ENCODE data around the gene EHMT2.
"Not testable (repeated sequence)": the region's sequence is repeated elsewhere in the genome, so short reads cannot be mapped to it uniquely, and the experiment has no call there.

Gene EHMT2

DNA sequence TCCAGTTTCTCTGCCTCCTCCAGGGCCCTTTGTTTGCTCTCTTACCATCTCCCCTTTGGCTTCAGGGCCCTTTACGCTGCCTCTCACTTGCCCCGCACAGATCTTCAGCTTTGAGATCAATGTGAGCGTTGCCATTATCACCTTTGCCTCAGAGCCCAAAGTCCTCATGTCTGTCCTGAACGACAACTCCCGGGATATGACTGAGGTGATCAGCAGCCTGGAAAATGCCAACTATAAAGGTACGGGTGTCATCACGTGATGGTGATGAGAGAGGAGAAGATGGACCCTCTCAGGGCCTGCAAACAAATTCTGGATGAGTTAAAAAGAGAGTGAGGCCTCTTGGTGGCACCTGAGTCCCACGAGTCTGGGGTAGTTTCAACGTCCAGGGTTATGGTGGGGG, 38.3 kb upstream of the EHMT2 start:
- H3K14ac ChIP-seq (ENCODE audit: low read length in 2 of 2): no peak overlapping the region
- WGBS: 85% methylated on average over 9 of the region's 9 CpGs
- H3K4ac ChIP-seq (ENCODE audit: low read depth in 1 of 2, low read length in 2 of 2): no peak overlapping the region
- H3K4me3 ChIP-seq (ENCODE audit: insufficient read depth in 1 of 2, low read depth in 1 of 2, low read length in 2 of 2): no peak overlapping the region
- H3K23ac ChIP-seq (ENCODE audit: low read length in 2 of 2): no peak overlapping the region
- H2BK15ac ChIP-seq (ENCODE audit: low read depth, poor library complexity, severe bottlenecking): no peak overlapping the region
- H2BK120ac ChIP-seq (ENCODE audit: low read depth, low read length): no peak overlapping the region
- no peak overlapping the region for H3K27ac ChIP-seq (ENCODE audit: low read length, poor library complexity, severe bottlenecking)
- H3K36me3 ChIP-seq (ENCODE audit: control insufficient read depth in 1 of 2, insufficient read depth in 2 of 2, low read depth in 1 of 2, low read length in 2 of 2): peaks cover 0 to 7% of the 10 kb centered on the region in 2 experiments
- DNase-seq: no peak
- H3K4me1 ChIP-seq (ENCODE audit: control insufficient read depth, insufficient read depth, low read depth, low read length): peaks cover 3% of the 10 kb centered on the region
- H3K27me3 ChIP-seq (ENCODE audit: control insufficient read depth in 1 of 2, insufficient read depth in 1 of 2, low read length in 2 of 2): peaks cover 0 to 19% of the 10 kb centered on the region in 2 experiments
- H3K18ac ChIP-seq (ENCODE audit: low read depth in 1 of 2, low read length in 2 of 2): no peak overlapping the region
- H4K8ac ChIP-seq (ENCODE audit: low read length): no peak overlapping the region
- H3K9ac ChIP-seq (ENCODE audit: low read length): no peak overlapping the region
- H2BK5ac ChIP-seq (ENCODE audit: low read depth, low read length, poor library complexity, severe bottlenecking): no peak overlapping the region
- H2AFZ ChIP-seq (ENCODE audit: low read depth, low read length): no peak overlapping the region
- no peak overlapping the region for H4K91ac ChIP-seq (ENCODE audit: low read length)
- H3K79me1 ChIP-seq (replicated peaks; ENCODE audit: low read length, poor library complexity, severe bottlenecking): no peaks in the 10 kb centered on the region
- no peaks in the 10 kb centered on the region for H3K9me3 ChIP-seq (ENCODE audit: control insufficient read depth, low read length)
- no peak overlapping the region for H3K4me2 ChIP-seq (ENCODE audit: low read length, poor library complexity, severe bottlenecking)
- H2BK12ac ChIP-seq (ENCODE audit: low read length in 2 of 2): no peak overlapping the region
- no peak overlapping the region for H2AK5ac ChIP-seq (ENCODE audit: low read length, severe bottlenecking)

DNA sequence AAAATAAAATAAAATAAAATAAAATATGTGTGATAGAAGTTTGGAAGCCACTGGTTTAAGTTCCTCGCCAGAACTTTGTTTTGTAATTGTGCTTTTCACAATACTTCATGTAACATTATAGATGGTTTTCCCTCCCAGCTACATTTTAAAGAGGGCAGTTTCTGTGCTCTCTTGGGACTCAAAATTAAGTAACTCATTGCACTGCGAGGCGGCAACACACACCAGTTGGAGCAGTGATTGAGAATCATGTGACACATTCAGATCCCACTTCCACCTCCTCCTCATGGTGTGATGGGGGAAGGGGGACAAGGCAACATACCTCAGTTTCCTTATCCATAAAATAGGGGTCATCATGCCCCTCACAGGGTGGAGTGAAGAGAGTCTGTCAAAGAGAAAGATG, 37.5 kb upstream of the EHMT2 start:
- no peak overlapping the region for H2AFZ ChIP-seq (ENCODE audit: low read depth, low read length)
- no peak overlapping the region for H2BK120ac ChIP-seq (ENCODE audit: low read depth, low read length)
- H3K79me1 ChIP-seq (replicated peaks; ENCODE audit: low read length, poor library complexity, severe bottlenecking): no peaks in the 10 kb centered on the region
- no peak overlapping the region for H3K23ac ChIP-seq (ENCODE audit: low read length in 2 of 2)
- no peak overlapping the region for H2BK5ac ChIP-seq (ENCODE audit: low read depth, low read length, poor library complexity, severe bottlenecking)
- no peak overlapping the region for H4K8ac ChIP-seq (ENCODE audit: low read length)
- H3K9ac ChIP-seq (ENCODE audit: low read length): no peak overlapping the region
- no peak overlapping the region for H3K27ac ChIP-seq (ENCODE audit: low read length, poor library complexity, severe bottlenecking)
- no peak overlapping the region for H3K4ac ChIP-seq (ENCODE audit: low read depth in 1 of 2, low read length in 2 of 2)
- H3K18ac ChIP-seq (ENCODE audit: low read depth in 1 of 2, low read length in 2 of 2): no peak overlapping the region
- no peak overlapping the region for H2AK5ac ChIP-seq (ENCODE audit: low read length, severe bottlenecking)
- H3K4me3 ChIP-seq (ENCODE audit: insufficient read depth in 1 of 2, low read depth in 1 of 2, low read length in 2 of 2): no peak overlapping the region
- H2BK15ac ChIP-seq (ENCODE audit: low read depth, poor library complexity, severe bottlenecking): no peak overlapping the region
- H3K9me3 ChIP-seq (ENCODE audit: control insufficient read depth, low read length): no peaks in the 10 kb centered on the region
- no CpG with 5 or more reads among the region's 3 CpGs for WGBS
- H3K14ac ChIP-seq (ENCODE audit: low read length in 2 of 2): no peak overlapping the region
- H3K4me2 ChIP-seq (ENCODE audit: low read length, poor library complexity, severe bottlenecking): no peak overlapping the region
- no peak for DNase-seq
- peaks cover 0 to 7% of the 10 kb centered on the region in 2 experiments for H3K36me3 ChIP-seq (ENCODE audit: control insufficient read depth in 1 of 2, insufficient read depth in 2 of 2, low read depth in 1 of 2, low read length in 2 of 2)
- peaks cover under 1% of the 10 kb centered on the region for H3K4me1 ChIP-seq (ENCODE audit: control insufficient read depth, insufficient read depth, low read depth, low read length)
- no peak overlapping the region for H2BK12ac ChIP-seq (ENCODE audit: low read length in 2 of 2)
- peaks cover 0 to 19% of the 10 kb centered on the region in 2 experiments for H3K27me3 ChIP-seq (ENCODE audit: control insufficient read depth in 1 of 2, insufficient read depth in 1 of 2, low read length in 2 of 2)
- H4K91ac ChIP-seq (ENCODE audit: low read length): no peak overlapping the region

DNA sequence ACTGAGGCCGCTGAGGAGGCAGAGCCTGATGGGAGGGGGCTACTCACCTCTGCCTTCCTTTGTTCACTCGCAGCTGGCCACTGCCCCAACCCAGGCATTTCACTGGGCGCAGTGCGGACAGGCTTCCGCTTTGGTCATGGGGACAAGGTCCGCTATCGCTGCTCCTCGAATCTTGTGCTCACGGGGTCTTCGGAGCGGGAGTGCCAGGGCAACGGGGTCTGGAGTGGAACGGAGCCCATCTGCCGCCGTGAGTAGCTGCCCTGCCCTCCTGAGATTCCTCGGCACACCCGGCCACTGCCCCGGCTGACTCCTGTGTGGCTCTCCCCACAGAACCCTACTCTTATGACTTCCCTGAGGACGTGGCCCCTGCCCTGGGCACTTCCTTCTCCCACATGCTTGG, 36.0 kb upstream of the EHMT2 start:
- H4K91ac ChIP-seq (ENCODE audit: low read length): no peak overlapping the region

DNA sequence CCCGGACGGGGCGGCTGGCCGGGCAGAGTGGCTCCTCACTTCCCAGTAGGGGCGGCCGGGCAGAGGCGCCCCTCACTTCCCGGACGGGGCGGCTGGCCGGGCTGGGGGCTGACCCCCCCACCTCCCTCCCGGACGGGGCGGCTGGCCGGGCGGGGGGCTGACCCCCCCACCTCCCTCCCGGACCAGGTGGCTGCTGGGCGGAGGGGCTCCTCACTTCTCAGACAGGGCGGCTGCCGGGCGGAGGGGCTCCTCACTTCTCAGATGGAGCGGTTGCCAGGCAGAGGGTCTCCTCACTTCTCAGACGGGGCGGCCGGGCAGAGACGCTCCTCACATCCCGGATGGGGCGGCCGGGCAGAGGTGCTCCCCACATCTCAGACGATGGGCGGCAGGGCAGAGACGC, 34.6 kb upstream of the EHMT2 start:
- H2BK5ac ChIP-seq (ENCODE audit: low read depth, low read length, poor library complexity, severe bottlenecking); H3K4me2 ChIP-seq (ENCODE audit: low read length, poor library complexity, severe bottlenecking); H3K27ac ChIP-seq (ENCODE audit: low read length, poor library complexity, severe bottlenecking); H2BK12ac ChIP-seq (ENCODE audit: low read length in 2 of 2); H3K18ac ChIP-seq (ENCODE audit: low read depth in 1 of 2, low read length in 2 of 2); DNase-seq; H3K4me3 ChIP-seq (ENCODE audit: insufficient read depth in 1 of 2, low read depth in 1 of 2, low read length in 2 of 2); H3K4me1 ChIP-seq (ENCODE audit: control insufficient read depth, insufficient read depth, low read depth, low read length); H3K9me3 ChIP-seq (ENCODE audit: control insufficient read depth, low read length); H4K91ac ChIP-seq (ENCODE audit: low read length); H3K36me3 ChIP-seq (ENCODE audit: control insufficient read depth in 1 of 2, insufficient read depth in 2 of 2, low read depth in 1 of 2, low read length in 2 of 2); H2AFZ ChIP-seq (ENCODE audit: low read depth, low read length); H3K23ac ChIP-seq (ENCODE audit: low read length in 2 of 2); H3K4ac ChIP-seq (ENCODE audit: low read depth in 1 of 2, low read length in 2 of 2); H3K79me1 ChIP-seq (replicated peaks; ENCODE audit: low read length, poor library complexity, severe bottlenecking); H2BK120ac ChIP-seq (ENCODE audit: low read depth, low read length); H2AK5ac ChIP-seq (ENCODE audit: low read length, severe bottlenecking); H4K8ac ChIP-seq (ENCODE audit: low read length); H3K14ac ChIP-seq (ENCODE audit: low read length in 2 of 2); H2BK15ac ChIP-seq (ENCODE audit: low read depth, poor library complexity, severe bottlenecking); H3K9ac ChIP-seq (ENCODE audit: low read length): not testable (repeated sequence)
- 96% methylated on average over 8 of the region's 32 CpGs for WGBS
- H3K27me3 ChIP-seq (ENCODE audit: control insufficient read depth in 1 of 2, insufficient read depth in 1 of 2, low read length in 2 of 2): peaks cover 0 to 29% of the 10 kb centered on the region in 2 experiments

More for the DNA sequence above, 36.0 kb upstream of the EHMT2 start:
- no peaks in the 10 kb centered on the region for H3K9me3 ChIP-seq (ENCODE audit: control insufficient read depth, low read length)
- H3K36me3 ChIP-seq (ENCODE audit: control insufficient read depth in 1 of 2, insufficient read depth in 2 of 2, low read depth in 1 of 2, low read length in 2 of 2): no peaks in the 10 kb centered on the region
- 92% methylated on average over 16 of the region's 19 CpGs for WGBS
- H3K4me2 ChIP-seq (ENCODE audit: low read length, poor library complexity, severe bottlenecking): no peak overlapping the region
- H3K9ac ChIP-seq (ENCODE audit: low read length): no peak overlapping the region
- DNase-seq: no peak
- peaks cover 0 to 16% of the 10 kb centered on the region in 2 experiments for H3K27me3 ChIP-seq (ENCODE audit: control insufficient read depth in 1 of 2, insufficient read depth in 1 of 2, low read length in 2 of 2)
- no peak overlapping the region for H2BK120ac ChIP-seq (ENCODE audit: low read depth, low read length)
- no peak overlapping the region for H2AFZ ChIP-seq (ENCODE audit: low read depth, low read length)
- no peak overlapping the region for H3K14ac ChIP-seq (ENCODE audit: low read length in 2 of 2)
- H3K4me1 ChIP-seq (ENCODE audit: control insufficient read depth, insufficient read depth, low read depth, low read length): no peaks in the 10 kb centered on the region
- no peak overlapping the region for H2BK15ac ChIP-seq (ENCODE audit: low read depth, poor library complexity, severe bottlenecking)
- H3K23ac ChIP-seq (ENCODE audit: low read length in 2 of 2): no peak overlapping the region
- no peak overlapping the region for H3K4me3 ChIP-seq (ENCODE audit: insufficient read depth in 1 of 2, low read depth in 1 of 2, low read length in 2 of 2)
- no peaks in the 10 kb centered on the region for H3K79me1 ChIP-seq (replicated peaks; ENCODE audit: low read length, poor library complexity, severe bottlenecking)
- H2BK12ac ChIP-seq (ENCODE audit: low read length in 2 of 2): no peak overlapping the region
- H3K4ac ChIP-seq (ENCODE audit: low read depth in 1 of 2, low read length in 2 of 2): no peak overlapping the region
- no peak overlapping the region for H4K8ac ChIP-seq (ENCODE audit: low read length)
- no peak overlapping the region for H2BK5ac ChIP-seq (ENCODE audit: low read depth, low read length, poor library complexity, severe bottlenecking)
- no peak overlapping the region for H3K27ac ChIP-seq (ENCODE audit: low read length, poor library complexity, severe bottlenecking)
- H3K18ac ChIP-seq (ENCODE audit: low read depth in 1 of 2, low read length in 2 of 2): no peak overlapping the region
- H2AK5ac ChIP-seq (ENCODE audit: low read length, severe bottlenecking): no peak overlapping the region

All from mesenchymal stem cell (in vitro differentiated cells and primary cell).